ENCODE data around the gene AKAP13. TPM values are rescaled to one million over a fixed set of nuclear protein-coding genes. Genes with fewer than 3 reads are reported as not detected.

AKAP13 gene
- total RNA-seq, 1 experiment from 2014 or later: 47.3 TPM

DNA sequence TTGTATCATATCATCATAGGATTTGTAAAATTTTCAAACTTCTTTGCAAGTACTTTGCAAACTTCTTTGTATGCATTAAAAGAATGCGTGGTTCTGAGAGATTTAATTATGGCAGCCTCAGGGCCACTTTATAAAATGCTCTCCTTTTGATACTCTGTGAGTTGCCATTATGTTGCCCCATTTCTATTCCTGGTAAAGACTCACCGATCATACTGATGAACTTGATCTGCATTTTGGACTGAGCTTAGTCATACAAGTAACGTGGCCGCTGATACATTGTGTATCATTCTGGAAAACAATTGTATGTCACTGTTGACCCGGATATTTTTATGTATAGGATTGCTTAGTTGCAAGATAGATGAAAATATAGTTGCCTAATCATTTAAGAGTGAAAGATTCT lies 38.8 kb downstream of the AKAP13 start:
- H3K56ac ChIP-seq (ENCODE audit: insufficient read length, low read depth, low read length): no peak overlapping the region
- Mint-ChIP-seq H3K27me3 (ENCODE audit: low read depth) (no peaks in the 10 kb centered on the region), H3K9me3 (no peaks in the 10 kb centered on the region), H3K4me3 (no peak overlapping the region), H3K36me3 (ENCODE audit: insufficient read depth in 1 of 3, low read depth in 3 of 3) (no peaks in the 10 kb centered on the region), H3K4me1 (peaks cover 11 to 16% of the 10 kb centered on the region in 2 experiments; a peak in 3 of 4 replicates), H3K27ac (no peak overlapping the region)
- no peak overlapping the region for H2BK5ac ChIP-seq (ENCODE audit: insufficient read length, low read length)
- no peak overlapping the region for H3K4ac ChIP-seq (ENCODE audit: low read depth, low read length)
- WGBS (ENCODE audit: extremely low coverage, insufficient read length, low lambda C conversion rate): no CpG with 5 or more reads among the region's 5 CpGs
- H2AFZ ChIP-seq (ENCODE audit: low read length): no peak overlapping the region
- no peak overlapping the region for H2AK5ac ChIP-seq (ENCODE audit: insufficient read length, low read length)
- H2BK15ac ChIP-seq (ENCODE audit: low read depth, low read length): no peak overlapping the region
- no peak overlapping the region for H4K5ac ChIP-seq (ENCODE audit: insufficient read length, low read depth, low read length)
- H4K91ac ChIP-seq (ENCODE audit: insufficient read length, low read depth, low read length): no peak overlapping the region
- no peaks in the 10 kb centered on the region for H3K4me1 ChIP-seq (ENCODE audit: insufficient read depth, low read length)
- H3K27ac ChIP-seq (ENCODE audit: insufficient read length, low read depth, low read length): no peak overlapping the region
- H2BK120ac ChIP-seq (ENCODE audit: low read depth, low read length, poor library complexity, severe bottlenecking): no peak overlapping the region
- H4K8ac ChIP-seq (replicated peaks; ENCODE audit: insufficient read length, low read depth, low read length): no peak overlapping the region
- H4K20me1 ChIP-seq (ENCODE audit: control insufficient read depth, insufficient read depth, insufficient read length): no peaks in the 10 kb centered on the region
- no peak for DNase-seq
- no peak overlapping the region for H3K4me2 ChIP-seq (ENCODE audit: insufficient read depth, insufficient read length, low read length)
- no peaks in the 10 kb centered on the region for H3K9me3 ChIP-seq (ENCODE audit: control insufficient read depth, low read depth, low read length)
- H3K79me2 ChIP-seq (ENCODE audit: insufficient read depth, low read length): peaks cover 10% of the 10 kb centered on the region; the same call in 1 of the 2 replicates
- H2BK12ac ChIP-seq (ENCODE audit: insufficient read length, low read depth, low read length): no peak overlapping the region
- no peak overlapping the region for H3K23ac ChIP-seq (ENCODE audit: insufficient read length, low read depth, low read length)
- H3T11ph ChIP-seq (ENCODE audit: low read length): no peak overlapping the region
- no peaks in the 10 kb centered on the region for H3K23me2 ChIP-seq (ENCODE audit: insufficient read length, low read depth, low read length, poor library complexity, severe bottlenecking)
- H3K27me3 ChIP-seq (ENCODE audit: insufficient read depth, low read length): no peaks in the 10 kb centered on the region
- H3K18ac ChIP-seq (ENCODE audit: insufficient read length, low read depth, low read length): no peak overlapping the region
- H3K79me1 ChIP-seq (ENCODE audit: insufficient read depth, low read depth, low read length, poor library complexity, severe bottlenecking): peaks cover 11% of the 10 kb centered on the region
- no peak overlapping the region for H3K9ac ChIP-seq (ENCODE audit: extremely low read depth, insufficient read length, low read length)
- H2BK20ac ChIP-seq (ENCODE audit: low read depth, low read length, poor library complexity, severe bottlenecking): no peak overlapping the region
- TF ChIP-seq, protein P1, sequence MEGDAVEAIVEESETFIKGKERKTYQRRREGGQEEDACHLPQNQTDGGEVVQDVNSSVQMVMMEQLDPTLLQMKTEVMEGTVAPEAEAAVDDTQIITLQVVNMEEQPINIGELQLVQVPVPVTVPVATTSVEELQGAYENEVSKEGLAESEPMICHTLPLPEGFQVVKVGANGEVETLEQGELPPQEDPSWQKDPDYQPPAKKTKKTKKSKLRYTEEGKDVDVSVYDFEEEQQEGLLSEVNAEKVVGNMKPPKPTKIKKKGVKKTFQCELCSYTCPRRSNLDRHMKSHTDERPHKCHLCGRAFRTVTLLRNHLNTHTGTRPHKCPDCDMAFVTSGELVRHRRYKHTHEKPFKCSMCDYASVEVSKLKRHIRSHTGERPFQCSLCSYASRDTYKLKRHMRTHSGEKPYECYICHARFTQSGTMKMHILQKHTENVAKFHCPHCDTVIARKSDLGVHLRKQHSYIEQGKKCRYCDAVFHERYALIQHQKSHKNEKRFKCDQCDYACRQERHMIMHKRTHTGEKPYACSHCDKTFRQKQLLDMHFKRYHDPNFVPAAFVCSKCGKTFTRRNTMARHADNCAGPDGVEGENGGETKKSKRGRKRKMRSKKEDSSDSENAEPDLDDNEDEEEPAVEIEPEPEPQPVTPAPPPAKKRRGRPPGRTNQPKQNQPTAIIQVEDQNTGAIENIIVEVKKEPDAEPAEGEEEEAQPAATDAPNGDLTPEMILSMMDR (conservative IDR thresholded peaks at IDR 0.05): no peak
- H3K14ac ChIP-seq (ENCODE audit: insufficient read depth, low read length): no peak overlapping the region
